Activated CD4-positive, alpha-beta T cell treated with anti-CD3 and anti-CD28 coated beads for 4 hours (primary cell): Measurements from ENCODE around the gene FHOD3.

Experiments used
- DNase-seq, 2 donors: peaks; one replicate each; pipeline ENCODE4 v3.0.0-alpha.2; 2020

FHOD3 gene

GRCh38 chr18:36568487-36568886 lies 271.0 kb downstream of the FHOD3 start:
- no peak for DNase-seq

- no peak for DNase-seq
Observed at GRCh38 chr18:36572135-36572856, 274.8 kb downstream of the FHOD3 start.

- no peak for DNase-seq
Observed at GRCh38 chr18:36576339-36576738, 278.8 kb downstream of the FHOD3 start.

GRCh38 chr18:36578871-36579710 lies 281.6 kb downstream of the FHOD3 start:
- DNase-seq: no peak

- DNase-seq: no peak
Observed at GRCh38 chr18:36580266-36580665, 282.8 kb downstream of the FHOD3 start.

GRCh38 chr18:36580874-36581750 lies 283.6 kb downstream of the FHOD3 start:
- no peak for DNase-seq

GRCh38 chr18:36582988-36583745 lies 285.7 kb downstream of the FHOD3 start:
- no peak for DNase-seq

- no peak for DNase-seq
Observed at GRCh38 chr18:36589857-36590543, 292.5 kb downstream of the FHOD3 start.

GRCh38 chr18:36590621-36591580 lies 293.4 kb downstream of the FHOD3 start:
- no peak for DNase-seq

- no peak for DNase-seq
Observed at GRCh38 chr18:36592282-36592681, 294.8 kb downstream of the FHOD3 start.

- DNase-seq: no peak
Observed at GRCh38 chr18:36593001-36593400, 295.5 kb downstream of the FHOD3 start.

- no peak for DNase-seq
Observed at GRCh38 chr18:36593641-36594040, 296.1 kb downstream of the FHOD3 start.

GRCh38 chr18:36594621-36595020 lies 297.1 kb downstream of the FHOD3 start:
- DNase-seq: no peak

GRCh38 chr18:36595046-36595817 lies 297.7 kb downstream of the FHOD3 start:
- DNase-seq: no peak

- no peak for DNase-seq
Observed at GRCh38 chr18:36595818-36596215, 298.3 kb downstream of the FHOD3 start.

- DNase-seq: no peak
Observed at GRCh38 chr18:36597636-36598035, 300.1 kb downstream of the FHOD3 start.

GRCh38 chr18:36600548-36600947 lies 303.0 kb downstream of the FHOD3 start:
- DNase-seq: no peak

- DNase-seq: no peak
Observed at GRCh38 chr18:36601316-36601715, 303.8 kb downstream of the FHOD3 start.

- DNase-seq: no peak
Observed at GRCh38 chr18:36602071-36602470, 304.6 kb downstream of the FHOD3 start.

GRCh38 chr18:36602620-36603019 lies 305.1 kb downstream of the FHOD3 start:
- DNase-seq: no peak
